Measurements from ENCODE around the gene CGB5.

- TF ChIP-seq CTCF (IDR thresholded peaks at IDR 0.05) = no peak
- TF ChIP-seq EZH2 (IDR thresholded peaks at IDR 0.05; ENCODE audit: borderline replicate concordance, insufficient read depth, low read depth, low read length, poor library complexity, severe bottlenecking) = no peak
Observed at GRCh38 chr19:49061000-49061399, 17.4 kb downstream of the CGB5 start.
